ENCODE data around the gene MISFA. TPM values are rescaled to one million over a fixed set of nuclear protein-coding genes. Genes with fewer than 3 reads are reported as not detected.
"Not testable (repeated sequence)": the region's sequence is repeated elsewhere in the genome, so short reads cannot be mapped to it uniquely, and the experiment has no call there.

The MISFA gene
- total RNA-seq, 1 donor from 2014 or later = not detected

GRCh38 chr11:18618342-18619025, 18.9 kb downstream of the MISFA start:
- DNase-seq = peak; percentile 39

GRCh38 chr11:18623707-18624106, 24.1 kb downstream of the MISFA start:
- DNase-seq = no peak

GRCh38 chr11:18624161-18624560, 24.6 kb downstream of the MISFA start:
- DNase-seq = no peak

- no peak for DNase-seq
Observed at GRCh38 chr11:18632841-18633240, 33.3 kb downstream of the MISFA start.

- DNase-seq = peak; percentile 2
Observed at GRCh38 chr11:18633256-18634139, 33.9 kb downstream of the MISFA start.

- DNase-seq = peak; percentile 100
Observed at GRCh38 chr11:18634140-18635032, 34.8 kb downstream of the MISFA start, which contains the start of gene SPTY2D1. SPTY2D1 (minus strand) TSS chr11:18634342; CDS start chr11:18634257, 85 bp downstream.

GRCh38 chr11:18641677-18642076, 42.1 kb downstream of the MISFA start:
- no peak for DNase-seq

GRCh38 chr11:18643034-18643433, 43.4 kb downstream of the MISFA start:
- DNase-seq = not testable (repeated sequence)

- no peak for DNase-seq
Observed at GRCh38 chr11:18650353-18650752, 50.8 kb downstream of the MISFA start.

GRCh38 chr11:18650859-18651557, 51.4 kb downstream of the MISFA start:
- peak; percentile 32 for DNase-seq

Other genes with a start within 250 kb of the MISFA start
- gene LDHA, start 205.2 kb upstream of the MISFA start, total RNA-seq = 847 TPM
- gene LDHC, start 187.5 kb upstream of the MISFA start, total RNA-seq = not detected
- gene LDHAL6A, start 143.9 kb upstream of the MISFA start, total RNA-seq = not detected
- gene TSG101, start 72.8 kb upstream of the MISFA start, total RNA-seq = 65.6 TPM
- 26.5 TPM for gene UEVLD, start 11.1 kb upstream of the MISFA start, total RNA-seq
- 26.6 TPM for gene SPTY2D1, start 34.6 kb downstream of the MISFA start, total RNA-seq
- 1.0 TPM for gene TMEM86A, start 99.0 kb downstream of the MISFA start, total RNA-seq
- 6.2 TPM for gene IGSF22, start 126.4 kb downstream of the MISFA start, total RNA-seq
- gene PTPN5, start 192.0 kb downstream of the MISFA start, total RNA-seq = 0.62 TPM

Data from tongue (tissue), 2 donors.